GM12878 (cell line): Measurements from ENCODE around the gene INPP4B. TPM values are rescaled to one million over a fixed set of nuclear protein-coding genes. Genes with fewer than 3 reads are reported as not detected.

ENCODE experiments used
- BCL11A ChIP-seq: IDR thresholded peaks from 2 replicates; pipeline ENCODE4 v1.6.1; 2011; ENCODE audit warnings: low read depth, low read length
- BRCA1 ChIP-seq: IDR thresholded peaks from 2 replicates; pipeline ENCODE4 v1.6.1; 2011; ENCODE audit warnings: low read depth, low read length, improper control_type of control experiment
- CBX3 ChIP-seq: fragments of 200-600 bp; sonication (generic); IDR thresholded peaks from 2 replicates; pipeline ENCODE4 v1.6.1; 2016; ENCODE audit warnings: low read depth, borderline replicate concordance
- CHD4 ChIP-seq: fragments of 200-600 bp; sonication (generic); IDR thresholded peaks from 2 replicates; pipeline ENCODE4 v1.6.1; 2016; ENCODE audit warnings: mild to moderate bottlenecking
- ESRRA ChIP-seq: IDR thresholded peaks from 2 replicates; pipeline ENCODE4 v1.6.1; 2012; ENCODE audit warnings: mild to moderate bottlenecking, low read length, improper control_type of control experiment
- RUNX3 ChIP-seq: IDR thresholded peaks from 2 replicates; pipeline ENCODE4 v1.6.1; 2012; ENCODE audit warnings: low read length, inconsistent platforms
- SIN3A ChIP-seq: IDR thresholded peaks from 2 replicates; pipeline ENCODE4 v1.6.1; 2012; ENCODE audit warnings: low read depth, low read length, improper control_type of control experiment
- SMARCA5 ChIP-seq: fragments of 450-650 bp; IDR thresholded peaks from 2 replicates; pipeline ENCODE4 v1.6.1; 2017; ENCODE audit warnings: mild to moderate bottlenecking
- SREBF1 ChIP-seq: IDR thresholded peaks from 2 replicates; pipeline ENCODE4 v1.6.1; 2012; ENCODE audit warnings: mild to moderate bottlenecking, low read length
- TCF7 ChIP-seq: IDR thresholded peaks from 2 replicates; pipeline ENCODE4 v1.6.1; 2014; ENCODE audit warnings: antibody characterized with exemption, borderline replicate concordance
- polyA plus RNA-seq, 11 experiments: library from polyadenylated mRNA; depleted of rRNA in 4 of 11; unstranded in 6 of 11; stranded (reverse) in 5 of 11; fragments of >200 nt; fragmentation: Nextera tagmentation in 4 of 11; fragmentation: Illumina TruSeq in 1 of 11; extraction: Ambion mirVana in 4 of 11; extraction: Trizol in 1 of 11; gene quantifications; 1 replicate in 1 of 11; 2 replicates in 10 of 11; pipeline versions ENCODE4 v1.2.1 to v1.2.3, GENCODE V29; 2011 to 2016; ENCODE audit warnings: inconsistent platforms in 2 of 11, missing spikeins in 2 of 11, low read depth in 1 of 11
- total RNA-seq, 4 experiments: library from RNA; depleted of rRNA in 3 of 4; stranded (reverse); fragments of >200 nt in 3 of 4; fragmentation: Illumina TruSeq in 1 of 4; extraction: Trizol in 1 of 4; gene quantifications; 2 replicates each; pipeline versions ENCODE4 v1.2.1 to v1.2.3, GENCODE V29; 2013 to 2021
- TF ChIP-seq, protein P1 (sequence below): fragments of 450-650 bp; IDR thresholded peaks from 2 replicates; pipeline ENCODE4 v1.6.1; 2017; ENCODE audit warnings: mild to moderate bottlenecking, low read depth, inconsistent platforms; ENCODE audit not compliant: poor library complexity, severe bottlenecking
- TF ChIP-seq, protein P2 (sequence below): IDR thresholded peaks from 2 replicates; pipeline ENCODE4 v1.6.1; 2012; ENCODE audit warnings: mild to moderate bottlenecking, low read depth, low read length
- TF ChIP-seq, protein P3 (sequence below): IDR thresholded peaks from 2 replicates; pipeline ENCODE4 v1.6.1; 2012; ENCODE audit warnings: improper control_type of control experiment, low read depth, low read length; ENCODE audit not compliant: insufficient replicate concordance

The INPP4B gene
- total and polyA plus RNA-seq, 10 of the 15 experiments (the other 5 are each of a cell fraction or from before 2014, with no cell fraction given) = 0.53 to 11.2 (median 0.95) TPM

DNA sequence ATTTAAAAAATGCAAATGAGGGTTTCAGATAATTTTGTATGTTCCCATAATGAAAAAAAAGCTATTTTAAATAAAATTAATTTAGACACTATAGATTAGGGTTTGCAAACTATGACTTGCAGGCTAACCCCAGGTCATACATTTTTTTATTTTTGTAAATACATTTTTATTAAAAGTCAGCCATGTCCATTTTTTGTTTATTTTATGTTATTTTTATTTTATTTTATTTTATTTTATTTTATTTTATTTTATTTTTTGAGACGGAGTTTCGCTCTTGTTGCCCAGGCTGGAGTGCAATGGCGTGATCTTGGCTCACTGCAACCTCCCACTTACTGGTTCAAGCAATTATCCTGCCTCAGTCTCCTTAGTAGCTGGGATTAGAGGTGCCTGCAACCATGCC, 749.1 kb downstream of the INPP4B start (continued):
- TF ChIP-seq, protein P1, sequence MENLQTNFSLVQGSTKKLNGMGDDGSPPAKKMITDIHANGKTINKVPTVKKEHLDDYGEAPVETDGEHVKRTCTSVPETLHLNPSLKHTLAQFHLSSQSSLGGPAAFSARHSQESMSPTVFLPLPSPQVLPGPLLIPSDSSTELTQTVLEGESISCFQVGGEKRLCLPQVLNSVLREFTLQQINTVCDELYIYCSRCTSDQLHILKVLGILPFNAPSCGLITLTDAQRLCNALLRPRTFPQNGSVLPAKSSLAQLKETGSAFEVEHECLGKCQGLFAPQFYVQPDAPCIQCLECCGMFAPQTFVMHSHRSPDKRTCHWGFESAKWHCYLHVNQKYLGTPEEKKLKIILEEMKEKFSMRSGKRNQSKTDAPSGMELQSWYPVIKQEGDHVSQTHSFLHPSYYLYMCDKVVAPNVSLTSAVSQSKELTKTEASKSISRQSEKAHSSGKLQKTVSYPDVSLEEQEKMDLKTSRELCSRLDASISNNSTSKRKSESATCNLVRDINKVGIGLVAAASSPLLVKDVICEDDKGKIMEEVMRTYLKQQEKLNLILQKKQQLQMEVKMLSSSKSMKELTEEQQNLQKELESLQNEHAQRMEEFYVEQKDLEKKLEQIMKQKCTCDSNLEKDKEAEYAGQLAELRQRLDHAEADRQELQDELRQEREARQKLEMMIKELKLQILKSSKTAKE = no peak
- TF ChIP-seq SIN3A (no peak), ESRRA (no peak), RUNX3 (no peak), BRCA1 (no peak), CHD4 (no peak), SMARCA5 (no peak), SREBF1 (no peak), CBX3 (no peak), TCF7 (no peak), BCL11A (no peak)
- TF ChIP-seq, protein P2, sequence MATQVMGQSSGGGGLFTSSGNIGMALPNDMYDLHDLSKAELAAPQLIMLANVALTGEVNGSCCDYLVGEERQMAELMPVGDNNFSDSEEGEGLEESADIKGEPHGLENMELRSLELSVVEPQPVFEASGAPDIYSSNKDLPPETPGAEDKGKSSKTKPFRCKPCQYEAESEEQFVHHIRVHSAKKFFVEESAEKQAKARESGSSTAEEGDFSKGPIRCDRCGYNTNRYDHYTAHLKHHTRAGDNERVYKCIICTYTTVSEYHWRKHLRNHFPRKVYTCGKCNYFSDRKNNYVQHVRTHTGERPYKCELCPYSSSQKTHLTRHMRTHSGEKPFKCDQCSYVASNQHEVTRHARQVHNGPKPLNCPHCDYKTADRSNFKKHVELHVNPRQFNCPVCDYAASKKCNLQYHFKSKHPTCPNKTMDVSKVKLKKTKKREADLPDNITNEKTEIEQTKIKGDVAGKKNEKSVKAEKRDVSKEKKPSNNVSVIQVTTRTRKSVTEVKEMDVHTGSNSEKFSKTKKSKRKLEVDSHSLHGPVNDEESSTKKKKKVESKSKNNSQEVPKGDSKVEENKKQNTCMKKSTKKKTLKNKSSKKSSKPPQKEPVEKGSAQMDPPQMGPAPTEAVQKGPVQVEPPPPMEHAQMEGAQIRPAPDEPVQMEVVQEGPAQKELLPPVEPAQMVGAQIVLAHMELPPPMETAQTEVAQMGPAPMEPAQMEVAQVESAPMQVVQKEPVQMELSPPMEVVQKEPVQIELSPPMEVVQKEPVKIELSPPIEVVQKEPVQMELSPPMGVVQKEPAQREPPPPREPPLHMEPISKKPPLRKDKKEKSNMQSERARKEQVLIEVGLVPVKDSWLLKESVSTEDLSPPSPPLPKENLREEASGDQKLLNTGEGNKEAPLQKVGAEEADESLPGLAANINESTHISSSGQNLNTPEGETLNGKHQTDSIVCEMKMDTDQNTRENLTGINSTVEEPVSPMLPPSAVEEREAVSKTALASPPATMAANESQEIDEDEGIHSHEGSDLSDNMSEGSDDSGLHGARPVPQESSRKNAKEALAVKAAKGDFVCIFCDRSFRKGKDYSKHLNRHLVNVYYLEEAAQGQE = no peak
- TF ChIP-seq, protein P3, sequence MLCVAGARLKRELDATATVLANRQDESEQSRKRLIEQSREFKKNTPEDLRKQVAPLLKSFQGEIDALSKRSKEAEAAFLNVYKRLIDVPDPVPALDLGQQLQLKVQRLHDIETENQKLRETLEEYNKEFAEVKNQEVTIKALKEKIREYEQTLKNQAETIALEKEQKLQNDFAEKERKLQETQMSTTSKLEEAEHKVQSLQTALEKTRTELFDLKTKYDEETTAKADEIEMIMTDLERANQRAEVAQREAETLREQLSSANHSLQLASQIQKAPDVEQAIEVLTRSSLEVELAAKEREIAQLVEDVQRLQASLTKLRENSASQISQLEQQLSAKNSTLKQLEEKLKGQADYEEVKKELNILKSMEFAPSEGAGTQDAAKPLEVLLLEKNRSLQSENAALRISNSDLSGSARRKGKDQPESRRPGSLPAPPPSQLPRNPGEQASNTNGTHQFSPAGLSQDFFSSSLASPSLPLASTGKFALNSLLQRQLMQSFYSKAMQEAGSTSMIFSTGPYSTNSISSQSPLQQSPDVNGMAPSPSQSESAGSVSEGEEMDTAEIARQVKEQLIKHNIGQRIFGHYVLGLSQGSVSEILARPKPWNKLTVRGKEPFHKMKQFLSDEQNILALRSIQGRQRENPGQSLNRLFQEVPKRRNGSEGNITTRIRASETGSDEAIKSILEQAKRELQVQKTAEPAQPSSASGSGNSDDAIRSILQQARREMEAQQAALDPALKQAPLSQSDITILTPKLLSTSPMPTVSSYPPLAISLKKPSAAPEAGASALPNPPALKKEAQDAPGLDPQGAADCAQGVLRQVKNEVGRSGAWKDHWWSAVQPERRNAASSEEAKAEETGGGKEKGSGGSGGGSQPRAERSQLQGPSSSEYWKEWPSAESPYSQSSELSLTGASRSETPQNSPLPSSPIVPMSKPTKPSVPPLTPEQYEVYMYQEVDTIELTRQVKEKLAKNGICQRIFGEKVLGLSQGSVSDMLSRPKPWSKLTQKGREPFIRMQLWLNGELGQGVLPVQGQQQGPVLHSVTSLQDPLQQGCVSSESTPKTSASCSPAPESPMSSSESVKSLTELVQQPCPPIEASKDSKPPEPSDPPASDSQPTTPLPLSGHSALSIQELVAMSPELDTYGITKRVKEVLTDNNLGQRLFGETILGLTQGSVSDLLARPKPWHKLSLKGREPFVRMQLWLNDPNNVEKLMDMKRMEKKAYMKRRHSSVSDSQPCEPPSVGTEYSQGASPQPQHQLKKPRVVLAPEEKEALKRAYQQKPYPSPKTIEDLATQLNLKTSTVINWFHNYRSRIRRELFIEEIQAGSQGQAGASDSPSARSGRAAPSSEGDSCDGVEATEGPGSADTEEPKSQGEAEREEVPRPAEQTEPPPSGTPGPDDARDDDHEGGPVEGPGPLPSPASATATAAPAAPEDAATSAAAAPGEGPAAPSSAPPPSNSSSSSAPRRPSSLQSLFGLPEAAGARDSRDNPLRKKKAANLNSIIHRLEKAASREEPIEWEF = no peak
